NOMO-1 (cell line): ENCODE measurements around the gene CDK19.
"Not testable (repeated sequence)": the region's sequence is repeated elsewhere in the genome, so short reads cannot be mapped to it uniquely, and the experiment has no call there.

Experiments used
- DNase-seq, 2 experiments: peaks; one replicate each; lab custom pipeline; 2025; ENCODE audit not compliant: unreplicated experiment in 2 of 2; lab: John Stamatoyannopoulos, UW

The CDK19 gene

GRCh38 chr6:110593637-110594036 is 221.6 kb downstream of the CDK19 start:
- no peak for DNase-seq

- DNase-seq: no peak
Measured at GRCh38 chr6:110592765-110593164, 222.5 kb downstream of the CDK19 start.

GRCh38 chr6:110590821-110591351 is 224.4 kb downstream of the CDK19 start:
- no peak for DNase-seq

GRCh38 chr6:110589865-110590513 is 225.3 kb downstream of the CDK19 start:
- DNase-seq: no peak

- no peak for DNase-seq
Measured at GRCh38 chr6:110587328-110587727, 227.9 kb downstream of the CDK19 start.

GRCh38 chr6:110581679-110582078 is 233.6 kb downstream of the CDK19 start:
- DNase-seq: no peak

- DNase-seq: not testable (repeated sequence)
Measured at GRCh38 chr6:110577596-110578167, 237.6 kb downstream of the CDK19 start.

GRCh38 chr6:110575925-110576463 is 239.3 kb downstream of the CDK19 start:
- DNase-seq: no peak

- no peak for DNase-seq
Measured at GRCh38 chr6:110574817-110575216, 240.5 kb downstream of the CDK19 start.

GRCh38 chr6:110573537-110573936 is 241.7 kb downstream of the CDK19 start:
- no peak for DNase-seq

GRCh38 chr6:110573136-110573535 is 242.1 kb downstream of the CDK19 start:
- DNase-seq: no peak

- no peak for DNase-seq
Measured at GRCh38 chr6:110567957-110568696, 247.1 kb downstream of the CDK19 start.

GRCh38 chr6:110566346-110567125 is 248.7 kb downstream of the CDK19 start:
- no peak for DNase-seq

GRCh38 chr6:110564703-110565421 is 250.4 kb downstream of the CDK19 start:
- no peak for DNase-seq

GRCh38 chr6:110563711-110564110 is 251.6 kb downstream of the CDK19 start:
- no peak for DNase-seq

GRCh38 chr6:110562316-110562915 is 252.9 kb downstream of the CDK19 start:
- DNase-seq: no peak

GRCh38 chr6:110561696-110562095 is 253.6 kb downstream of the CDK19 start:
- no peak for DNase-seq

GRCh38 chr6:110561008-110561396 is 254.3 kb downstream of the CDK19 start:
- no peak for DNase-seq

- no peak for DNase-seq
Measured at GRCh38 chr6:110560239-110561007, 254.8 kb downstream of the CDK19 start.
